HCT116 (cell line): Measurements from ENCODE around the gene CACNG5.

Experiments
- EZH2 ChIP-seq: fragments of 200-600 bp; sonication (generic); IDR thresholded peaks from 2 replicates; pipeline ENCODE4 v1.6.1; 2017; ENCODE audit warnings: antibody characterized with exemption, mixed run types
- EZH2phosphoT487 ChIP-seq: fragments of 200-600 bp; IDR thresholded peaks from 2 replicates; pipeline ENCODE4 v1.6.1; 2018; ENCODE audit warnings: antibody characterized with exemption, borderline replicate concordance
- POLR2A ChIP-seq: IDR thresholded peaks from 2 replicates; pipeline ENCODE4 v1.7.0; 2011; ENCODE audit warnings: borderline replicate concordance; ENCODE audit not compliant: insufficient read depth, insufficient read length; ENCODE audit errors: extremely low read depth
- SIN3A ChIP-seq: IDR thresholded peaks from 2 replicates; pipeline ENCODE4 v1.6.1; 2012; ENCODE audit warnings: low read depth
- ZFX ChIP-seq: fragments of 450-650 bp; IDR thresholded peaks from 2 replicates; pipeline ENCODE4 v1.6.1; 2017
- TF ChIP-seq, protein P1 (sequence below), 3 experiments: fragments of 200-600 bp in 1 of 3; sonication (generic) in 1 of 3; IDR thresholded peaks in 2 of 3; conservative IDR thresholded peaks in 1 of 3; 2 replicates each; pipeline ENCODE4 v1.5.1; 2012 to 2017; ENCODE audit warnings: low read depth in 2 of 3, low read length in 2 of 3, antibody characterized with exemption in 1 of 3, borderline replicate concordance in 1 of 3, control low read depth in 1 of 3, mild to moderate bottlenecking in 1 of 3, mixed read lengths in 1 of 3, mixed run types in 1 of 3, moderate library complexity in 1 of 3; ENCODE audit not compliant: insufficient read depth in 1 of 3

DNA sequence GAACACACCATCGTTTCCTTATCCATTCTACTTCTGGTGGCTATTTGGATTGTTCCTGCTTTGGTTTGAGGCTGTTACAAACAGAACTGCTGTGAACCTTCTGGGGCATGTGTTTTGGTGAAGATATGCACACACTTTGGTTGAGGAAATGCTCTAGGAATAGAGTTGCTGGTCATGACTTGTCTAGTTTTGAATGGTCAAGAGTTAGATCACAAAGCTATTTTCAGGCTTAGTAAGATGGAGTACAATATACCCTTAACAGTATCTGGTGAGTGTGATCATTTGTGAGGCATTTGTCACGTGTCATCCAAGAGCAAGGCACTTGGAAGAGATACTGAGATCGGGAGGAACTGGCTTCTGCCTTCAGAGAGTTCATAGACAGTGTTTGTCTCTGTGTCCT is 47.0 kb upstream of the CACNG5 start:
- TF ChIP-seq, protein P1, sequence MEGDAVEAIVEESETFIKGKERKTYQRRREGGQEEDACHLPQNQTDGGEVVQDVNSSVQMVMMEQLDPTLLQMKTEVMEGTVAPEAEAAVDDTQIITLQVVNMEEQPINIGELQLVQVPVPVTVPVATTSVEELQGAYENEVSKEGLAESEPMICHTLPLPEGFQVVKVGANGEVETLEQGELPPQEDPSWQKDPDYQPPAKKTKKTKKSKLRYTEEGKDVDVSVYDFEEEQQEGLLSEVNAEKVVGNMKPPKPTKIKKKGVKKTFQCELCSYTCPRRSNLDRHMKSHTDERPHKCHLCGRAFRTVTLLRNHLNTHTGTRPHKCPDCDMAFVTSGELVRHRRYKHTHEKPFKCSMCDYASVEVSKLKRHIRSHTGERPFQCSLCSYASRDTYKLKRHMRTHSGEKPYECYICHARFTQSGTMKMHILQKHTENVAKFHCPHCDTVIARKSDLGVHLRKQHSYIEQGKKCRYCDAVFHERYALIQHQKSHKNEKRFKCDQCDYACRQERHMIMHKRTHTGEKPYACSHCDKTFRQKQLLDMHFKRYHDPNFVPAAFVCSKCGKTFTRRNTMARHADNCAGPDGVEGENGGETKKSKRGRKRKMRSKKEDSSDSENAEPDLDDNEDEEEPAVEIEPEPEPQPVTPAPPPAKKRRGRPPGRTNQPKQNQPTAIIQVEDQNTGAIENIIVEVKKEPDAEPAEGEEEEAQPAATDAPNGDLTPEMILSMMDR (IDR thresholded peaks at IDR 0.05 in 2 of 3, conservative IDR thresholded peaks at IDR 0.05 in 1 of 3; ENCODE audit: borderline replicate concordance in 1 of 3, insufficient read depth in 1 of 3, low read depth in 2 of 3, low read length in 2 of 3), result no peak
- TF ChIP-seq SIN3A (no peak), POLR2A (no peak), EZH2phosphoT487 (no peak), EZH2 (no peak), ZFX (no peak)
